ENCODE results near the gene KCNH1. TPM values are rescaled to one million over a fixed set of nuclear protein-coding genes. Genes with fewer than 3 reads are reported as not detected.

The KCNH1 gene
- total RNA-seq, 4 donors from 2014 or later, result 0.53 to 16.5 (median 2.4) TPM

DNA sequence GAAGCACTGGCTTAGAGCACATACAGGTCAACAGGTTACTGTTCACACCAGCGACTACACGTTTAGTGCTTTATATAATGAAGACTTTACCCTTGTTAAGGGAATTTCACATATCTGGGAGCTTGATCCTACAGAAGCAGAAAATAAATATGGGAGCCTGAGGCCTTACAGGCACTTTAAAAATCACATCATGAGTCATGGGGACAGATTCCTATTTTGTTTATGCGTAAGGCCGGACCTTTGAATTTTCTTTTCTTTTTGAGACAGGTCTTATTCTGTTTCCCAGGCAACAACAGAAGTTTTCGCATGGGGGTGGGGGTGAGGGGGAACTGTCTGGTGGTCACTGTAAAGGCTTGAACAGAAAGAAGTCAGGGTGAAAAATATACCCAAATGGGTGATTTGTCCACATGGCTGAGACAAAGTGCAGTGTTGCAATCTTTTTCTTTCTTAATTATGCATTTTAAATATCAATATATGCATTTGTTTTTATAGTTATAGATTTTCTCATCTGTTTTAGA, 276.7 kb downstream of the KCNH1 start:
- Histone ChIP-seq H3K4me3 (no peak overlapping the region), H3K4me1 (no peaks in the 10 kb centered on the region), H3K27ac (no peak overlapping the region), H3K27me3 (no peaks in the 10 kb centered on the region), H3K36me3 (no peaks in the 10 kb centered on the region), H3K9me3 (no peaks in the 10 kb centered on the region)
- TF ChIP-seq, protein P1, sequence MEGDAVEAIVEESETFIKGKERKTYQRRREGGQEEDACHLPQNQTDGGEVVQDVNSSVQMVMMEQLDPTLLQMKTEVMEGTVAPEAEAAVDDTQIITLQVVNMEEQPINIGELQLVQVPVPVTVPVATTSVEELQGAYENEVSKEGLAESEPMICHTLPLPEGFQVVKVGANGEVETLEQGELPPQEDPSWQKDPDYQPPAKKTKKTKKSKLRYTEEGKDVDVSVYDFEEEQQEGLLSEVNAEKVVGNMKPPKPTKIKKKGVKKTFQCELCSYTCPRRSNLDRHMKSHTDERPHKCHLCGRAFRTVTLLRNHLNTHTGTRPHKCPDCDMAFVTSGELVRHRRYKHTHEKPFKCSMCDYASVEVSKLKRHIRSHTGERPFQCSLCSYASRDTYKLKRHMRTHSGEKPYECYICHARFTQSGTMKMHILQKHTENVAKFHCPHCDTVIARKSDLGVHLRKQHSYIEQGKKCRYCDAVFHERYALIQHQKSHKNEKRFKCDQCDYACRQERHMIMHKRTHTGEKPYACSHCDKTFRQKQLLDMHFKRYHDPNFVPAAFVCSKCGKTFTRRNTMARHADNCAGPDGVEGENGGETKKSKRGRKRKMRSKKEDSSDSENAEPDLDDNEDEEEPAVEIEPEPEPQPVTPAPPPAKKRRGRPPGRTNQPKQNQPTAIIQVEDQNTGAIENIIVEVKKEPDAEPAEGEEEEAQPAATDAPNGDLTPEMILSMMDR (IDR thresholded peaks at IDR 0.05), result no peak
- TF ChIP-seq POLR2A (IDR thresholded peaks at IDR 0.05), result no peak
- DNase-seq, result no peak

DNA sequence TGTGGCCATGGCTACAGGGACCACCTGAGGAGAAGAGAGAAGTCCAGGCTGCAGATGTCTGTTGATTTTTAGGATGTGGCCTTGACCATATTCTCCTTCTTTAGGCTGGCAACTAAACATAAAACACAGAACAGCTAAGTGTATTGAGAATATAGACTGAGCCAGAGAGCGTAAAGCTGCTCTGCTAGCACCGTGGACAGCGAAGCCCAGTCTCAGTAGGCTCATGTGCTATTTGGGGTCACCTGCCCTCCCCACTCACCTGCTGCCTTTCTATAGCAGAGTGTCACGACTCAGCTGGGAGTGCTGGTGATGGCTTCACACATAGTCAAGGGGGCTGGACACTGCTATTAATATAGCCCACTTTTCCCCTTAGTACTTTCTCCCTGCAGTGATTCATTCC, 278.5 kb downstream of the KCNH1 start:
- Histone ChIP-seq H3K4me3 (no peak overlapping the region), H3K27ac (no peak overlapping the region), H3K27me3 (no peaks in the 10 kb centered on the region), H3K4me1 (no peaks in the 10 kb centered on the region), H3K9me3 (no peaks in the 10 kb centered on the region), H3K36me3 (no peaks in the 10 kb centered on the region)
- no peak for TF ChIP-seq POLR2A (IDR thresholded peaks at IDR 0.05)
- TF ChIP-seq, protein P1 (IDR thresholded peaks at IDR 0.05), result no peak
- no peak for DNase-seq

DNA sequence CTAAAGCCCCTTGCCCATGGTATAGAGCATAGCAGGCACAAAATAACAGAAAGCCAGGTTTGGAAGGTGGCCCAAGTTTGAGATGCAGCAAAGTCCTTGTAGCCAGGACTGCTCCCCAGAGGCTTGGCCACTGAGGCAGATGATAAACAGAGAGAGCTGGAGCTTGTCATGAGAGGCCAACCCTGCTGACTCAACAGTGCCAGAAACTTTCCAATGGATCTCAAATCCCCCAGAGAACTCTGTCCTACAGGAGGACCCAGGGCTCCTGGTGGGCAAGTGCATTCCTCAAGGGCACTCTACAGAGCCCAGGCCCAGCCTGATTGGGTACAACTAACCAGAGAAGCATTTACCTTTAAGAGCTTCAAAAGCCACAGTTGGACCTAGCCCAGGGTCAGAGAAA, 280.7 kb downstream of the KCNH1 start:
- no peak for DNase-seq
- Histone ChIP-seq H3K27me3 (no peaks in the 10 kb centered on the region), H3K4me1 (no peaks in the 10 kb centered on the region), H3K4me3 (no peak overlapping the region), H3K36me3 (no peaks in the 10 kb centered on the region), H3K9me3 (no peaks in the 10 kb centered on the region), H3K27ac (no peak overlapping the region)
- TF ChIP-seq, protein P1 (IDR thresholded peaks at IDR 0.05), result no peak
- no peak for TF ChIP-seq POLR2A (IDR thresholded peaks at IDR 0.05)

DNA sequence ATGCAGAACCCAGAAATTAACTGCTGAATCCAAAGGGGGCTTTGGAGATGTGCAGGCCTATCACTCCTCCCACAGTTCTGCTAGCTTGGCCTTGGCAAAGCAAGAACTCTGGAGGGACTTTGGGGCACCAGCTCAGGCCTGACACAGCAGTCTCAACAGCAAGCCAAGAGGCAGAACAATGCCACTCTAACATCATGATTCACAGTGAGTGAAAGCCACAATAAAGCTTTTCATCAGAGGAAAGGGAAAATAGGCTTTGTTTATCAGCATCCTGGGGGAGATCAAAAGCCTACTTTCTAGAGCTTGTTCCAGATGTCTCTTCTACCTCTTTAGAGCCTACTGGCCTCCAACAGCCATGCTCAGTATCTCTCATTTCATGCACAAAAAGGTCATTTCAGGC, 283.4 kb downstream of the KCNH1 start:
- no peak for DNase-seq
- H3K27me3 ChIP-seq, result no peaks in the 10 kb centered on the region
- H3K27ac ChIP-seq, result no peak overlapping the region
- H3K4me1 ChIP-seq, result no peaks in the 10 kb centered on the region
- no peaks in the 10 kb centered on the region for H3K9me3 ChIP-seq
- H3K36me3 ChIP-seq, result no peaks in the 10 kb centered on the region
- no peak overlapping the region for H3K4me3 ChIP-seq
- TF ChIP-seq, protein P1 (IDR thresholded peaks at IDR 0.05), result no peak
- TF ChIP-seq POLR2A (IDR thresholded peaks at IDR 0.05), result no peak

DNA sequence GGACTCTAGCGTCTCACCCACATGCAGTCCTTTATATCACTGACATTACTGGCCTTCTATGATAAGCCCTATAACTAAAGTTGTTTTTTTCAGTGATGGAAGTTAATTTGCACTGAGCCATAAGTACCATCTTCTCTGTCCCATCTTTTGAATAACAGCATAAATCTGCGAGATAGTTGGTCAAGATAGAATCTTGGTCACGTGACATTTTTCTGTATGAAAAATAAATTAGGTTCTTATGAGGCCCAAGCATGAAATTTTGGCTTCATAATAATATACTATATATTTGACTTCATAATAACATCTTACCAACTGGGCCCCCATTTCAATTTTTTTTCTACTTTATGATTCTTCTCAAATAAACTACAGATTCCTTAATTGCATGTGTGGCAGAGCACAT, 285.5 kb downstream of the KCNH1 start:
- no peaks in the 10 kb centered on the region for H3K36me3 ChIP-seq
- H3K4me3 ChIP-seq, result no peak overlapping the region
- H3K9me3 ChIP-seq, result no peaks in the 10 kb centered on the region
- no peaks in the 10 kb centered on the region for H3K27me3 ChIP-seq
- DNase-seq, result no peak
- no peaks in the 10 kb centered on the region for H3K4me1 ChIP-seq
- TF ChIP-seq POLR2A (IDR thresholded peaks at IDR 0.05), result no peak
- TF ChIP-seq, protein P1 (IDR thresholded peaks at IDR 0.05), result no peak
- H3K27ac ChIP-seq, result no peak overlapping the region

Measured in Peyer's patch (tissue), 4 donors.